Gastroesophageal sphincter (tissue), 4 donors: ENCODE results near the gene ABHD6. TPM values are rescaled to one million over a fixed set of nuclear protein-coding genes. Genes with fewer than 3 reads are reported as not detected.

Experiments
- ATAC-seq: fragments of 150-250 bp; one replicate; pipeline ENCODE4 v1.9.1; 2016; ENCODE audit warnings: mild to moderate bottlenecking, moderate library complexity
- H3K27ac ChIP-seq, 4 donors: fragments of 200-600 bp; sonication (generic) in 3 of 4; 1 replicate in 3 of 4; 2 replicates in 1 of 4; pipeline ENCODE4 v1.5.1; 2016 to 2019
- H3K27me3 ChIP-seq: fragments of 200-600 bp; sonication (generic); one replicate; pipeline ENCODE4 v1.5.1; 2019
- H3K36me3 ChIP-seq, 2 donors: fragments of 200-600 bp; sonication (generic); one replicate each; pipeline ENCODE4 v1.5.1; 2019; ENCODE audit warnings: control low read depth in 1 of 2
- H3K4me1 ChIP-seq, 3 donors: fragments of 200-600 bp; sonication (generic); 1 replicate in 2 of 3; 2 replicates in 1 of 3; pipeline ENCODE4 v1.5.1; 2016 to 2019; ENCODE audit warnings: control low read depth in 2 of 3
- H3K4me3 ChIP-seq, 2 donors: fragments of 200-600 bp; sonication (generic); one replicate each; pipeline ENCODE4 v1.5.1; 2019; ENCODE audit warnings: mild to moderate bottlenecking in 1 of 2, moderate library complexity in 1 of 2
- H3K9me3 ChIP-seq, 3 donors: fragments of 200-600 bp; sonication (generic); one replicate each; pipeline ENCODE4 v1.5.1; 2017 to 2019; ENCODE audit warnings: control low read depth in 2 of 3
- EP300 ChIP-seq: sonication (generic); formaldehyde crosslinking; IDR thresholded peaks from one replicate; pipeline ENCODE4 v1.6.1; 2017; ENCODE audit warnings: antibody characterized with exemption, mild to moderate bottlenecking
- POLR2A ChIP-seq, 2 donors: fragments of 450-650 bp; IDR thresholded peaks; one replicate each; pipeline ENCODE4 v1.6.1; 2017; ENCODE audit warnings: antibody characterized with exemption in 2 of 2, mild to moderate bottlenecking in 2 of 2, moderate library complexity in 1 of 2
- WGBS, 2 donors: methylation state at CpG; one replicate each; pipeline ENCODE4 v1.1.5; 2018; ENCODE audit warnings: low coverage in 1 of 2; 5-methylcytosine and 5-hydroxymethylcytosine counted together
- small RNA-seq, 4 donors: library from RNA; depleted of rRNA; stranded (forward); fragments of <200 nt; gene quantifications; one replicate each; pipeline ENCODE3, GENCODE V24; 2016
- total RNA-seq, 4 donors: library from RNA; depleted of rRNA; stranded (reverse); fragments of >200 nt; gene quantifications; one replicate each; pipeline ENCODE4 v1.1.0, GENCODE V29; 2016

Gene ABHD6
- total RNA-seq, 4 donors from 2014 or later = 6.5 to 27.1 (median 17.6) TPM

DNA sequence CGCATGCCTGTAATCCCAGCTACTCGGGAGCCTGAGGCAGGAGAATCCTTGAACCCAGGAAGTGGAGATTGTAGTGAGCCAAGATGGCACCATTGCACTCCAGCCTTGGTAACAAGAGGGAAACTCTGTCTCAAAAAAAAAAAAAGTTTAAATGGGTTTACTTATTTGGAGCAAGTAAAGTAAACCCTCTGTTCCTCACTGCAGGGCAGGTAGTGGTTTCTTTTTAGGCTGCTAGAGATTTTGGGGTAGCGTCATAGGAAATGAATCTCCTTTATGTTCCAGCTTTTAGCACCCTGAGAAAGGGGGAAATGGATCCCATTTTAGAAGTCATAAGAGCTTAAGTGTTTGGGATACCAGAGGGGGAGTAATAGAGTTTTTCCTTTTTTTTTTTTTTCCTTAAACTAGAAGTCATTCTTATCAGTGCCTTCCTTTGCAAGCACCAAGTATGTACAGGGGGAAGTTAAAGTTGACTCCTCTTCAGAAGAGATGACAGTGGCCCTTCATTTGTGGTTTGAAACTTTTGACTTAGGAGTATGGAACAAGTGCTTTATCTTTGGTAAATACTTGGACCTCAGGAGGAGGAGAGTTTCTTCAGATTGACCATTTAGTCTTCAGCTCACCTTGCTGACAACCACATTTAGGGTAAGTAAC lies 103.1 kb downstream of the ABHD6 start:
- ATAC-seq = no peak
- H3K27ac ChIP-seq = no peak overlapping the region
- WGBS, 2 donors = 92 to 96% methylated on average over 1 to 3 of the region's 3 CpGs
- no peak for TF ChIP-seq EP300
- H3K4me3 ChIP-seq = no peak overlapping the region
- peaks cover 0 to 14% of the 10 kb centered on the region in 2 donors for H3K36me3 ChIP-seq
- no peaks in the 10 kb centered on the region for H3K27me3 ChIP-seq
- no peaks in the 10 kb centered on the region for H3K9me3 ChIP-seq
- H3K4me1 ChIP-seq = peaks cover 0 to 40% (median 0%) of the 10 kb centered on the region in 3 donors

DNA sequence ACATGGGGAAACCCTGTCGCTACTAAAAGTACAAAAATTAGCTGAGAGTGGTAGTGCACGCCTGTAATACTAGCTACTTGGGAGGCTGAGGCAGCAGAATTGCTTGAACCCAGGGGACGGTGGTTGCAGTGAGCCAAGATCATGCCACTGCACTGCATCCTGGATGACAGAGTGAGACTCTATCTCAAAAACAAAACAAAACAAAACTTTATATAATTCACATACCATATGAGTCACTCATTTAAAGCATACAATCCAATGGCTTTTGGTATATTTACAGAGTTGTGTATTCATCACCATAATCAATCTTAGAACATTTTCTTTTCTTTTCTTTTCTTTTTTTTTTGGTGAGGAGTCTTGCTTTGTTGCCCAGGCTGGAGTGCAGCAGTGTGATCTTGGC lies 103.8 kb downstream of the ABHD6 start:
- Histone ChIP-seq H3K27me3 (no peaks in the 10 kb centered on the region), H3K4me3 (no peak overlapping the region), H3K27ac (no peak overlapping the region), H3K36me3 (peaks cover 0 to 14% of the 10 kb centered on the region in 2 donors), H3K9me3 (no peaks in the 10 kb centered on the region), H3K4me1 (peaks cover 0 to 39% (median 5%) of the 10 kb centered on the region in 3 donors)
- TF ChIP-seq EP300 = no peak
- WGBS, 2 donors = 83 to 100% methylated on average over 1 to 2 of the region's 3 CpGs
- no peak for ATAC-seq

GRCh38 chr3:58342676-58343075 lies 105.1 kb downstream of the ABHD6 start:
- Histone ChIP-seq H3K9me3 (no peaks in the 10 kb centered on the region), H3K4me1 (peaks cover 0 to 38% (median 5%) of the 10 kb centered on the region in 3 donors), H3K27ac (no peak overlapping the region), H3K4me3 (no peak overlapping the region), H3K36me3 (peaks cover 0 to 14% of the 10 kb centered on the region in 2 donors), H3K27me3 (no peaks in the 10 kb centered on the region)
- TF ChIP-seq POLR2A (IDR thresholded peaks at IDR 0.05) (no peak), EP300 (no peak)
- ATAC-seq = no peak
- WGBS, 2 donors = 54 to 60% methylated on average over 2 to 3 of the region's 5 CpGs

Small RNA genes within 50 kb of the gene (small RNA-seq; reads per million reads assigned to genes)
- 0 reads per million in 4 donors for gene AC098479.1

Other genes with a start within 250 kb of the ABHD6 start
- gene FLNB, start 229.4 kb upstream of the ABHD6 start, total RNA-seq = 100 to 1,000 TPM in 1 of 4 donors, 10 to 100 TPM in 3; 60.2 to 138 (median 96.2) TPM
- 1 to 10 TPM in 2 of 4 donors, under 1 TPM in 1, not detected in 1; 0.58 to 2.4 (median 1.3) TPM for gene DNASE1L3, start 26.8 kb upstream of the ABHD6 start, total RNA-seq
- gene RPP14, start 68.5 kb downstream of the ABHD6 start, total RNA-seq = 10 to 100 TPM; 12.3 to 14.4 (median 14.1) TPM
- gene HTD2, start 68.7 kb downstream of the ABHD6 start, total RNA-seq = 10 to 100 TPM in 3 of 4 donors, 1 to 10 TPM in 1; 3.3 to 19.8 (median 11.9) TPM
- gene PXK, start 95.1 kb downstream of the ABHD6 start, total RNA-seq = 10 to 100 TPM; 29.3 to 41.0 (median 34.4) TPM
- gene PDHB, start 196.0 kb downstream of the ABHD6 start, total RNA-seq = 100 to 1,000 TPM in 3 of 4 donors, 10 to 100 TPM in 1; 90.1 to 213 (median 146) TPM